Measurements from ENCODE around the gene TPD52L1.

TPD52L1 gene

DNA sequence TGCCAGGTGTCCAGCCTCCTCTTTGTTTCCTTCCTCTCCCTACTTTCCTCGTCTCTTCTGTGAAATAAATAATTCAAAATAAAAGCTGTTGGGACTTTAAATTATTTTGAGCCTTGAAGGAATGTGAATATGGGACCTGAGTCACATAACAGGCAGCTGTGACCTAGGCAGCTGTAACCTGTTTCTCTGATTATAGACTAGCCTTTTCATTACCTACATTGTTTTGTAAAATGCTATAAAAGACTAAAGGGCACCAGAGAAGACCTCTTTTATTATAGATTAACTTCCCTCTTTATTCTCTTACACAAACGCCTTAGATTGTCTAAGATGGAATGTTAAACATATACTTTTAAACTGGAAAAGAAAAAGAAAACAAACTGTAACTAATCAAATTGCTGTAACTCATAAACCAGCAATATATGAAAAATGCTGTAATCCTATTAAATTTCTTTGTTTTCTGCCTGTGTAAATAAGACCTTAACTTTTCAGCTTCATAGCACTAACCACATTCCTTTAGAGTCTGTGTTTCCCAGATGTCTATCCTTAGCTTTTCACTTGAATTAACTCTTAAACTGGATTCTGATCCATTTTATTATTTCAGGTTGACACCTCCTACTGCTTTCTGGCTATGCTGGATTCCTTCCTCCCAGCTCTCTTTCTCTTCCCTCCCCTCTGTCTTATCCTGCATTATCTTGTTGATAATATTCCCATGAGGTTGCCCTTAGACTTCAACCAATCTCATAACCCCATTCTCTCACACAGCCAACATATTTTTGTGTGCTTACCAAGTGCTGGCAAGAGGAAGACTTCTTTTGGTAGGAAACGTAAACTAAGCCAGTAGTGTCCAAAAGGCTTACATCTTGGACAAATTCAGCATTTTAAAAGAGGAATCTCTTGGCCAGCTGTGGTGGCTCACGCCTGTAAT is 69.2 kb downstream of the TPD52L1 start (continued):
- TF ChIP-seq BACH2 (CRISPR knock-in tag; IDR thresholded peaks at IDR 0.05; ENCODE audit: borderline replicate concordance) (no peak), TOX (CRISPR knock-in tag; IDR thresholded peaks at IDR 0.05; ENCODE audit: borderline replicate concordance) (no peak), OSR1 (CRISPR knock-in tag; IDR thresholded peaks at IDR 0.05) (no peak)

DNA sequence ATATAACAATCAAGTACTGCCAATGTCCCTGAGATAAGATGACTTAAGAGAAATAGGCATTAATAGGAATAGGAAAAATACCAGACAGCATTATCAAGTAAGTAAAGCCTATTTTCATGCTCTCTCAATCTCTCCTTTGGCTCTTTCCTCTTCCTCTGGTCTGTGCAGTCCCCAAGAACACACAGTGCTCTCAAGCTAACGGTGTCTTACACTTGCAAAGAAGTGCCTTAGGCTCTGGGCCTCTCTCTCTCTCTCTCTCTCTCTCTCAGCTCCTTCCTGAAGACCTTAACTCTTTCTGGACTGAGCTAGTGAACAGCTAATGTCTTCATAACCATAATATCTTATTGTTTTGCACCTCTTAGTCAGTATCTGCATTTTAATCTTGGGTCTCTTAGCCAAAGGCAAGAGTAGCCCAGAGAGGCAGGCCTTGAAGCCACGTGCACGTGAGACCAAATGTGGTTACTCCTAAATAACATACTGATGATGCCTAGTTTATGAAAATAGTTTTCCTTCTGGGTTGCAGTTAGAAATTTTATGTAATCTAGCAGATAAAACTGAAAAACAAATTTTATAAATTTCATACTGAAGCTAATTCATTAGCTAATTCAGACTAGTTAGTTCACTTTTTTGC is 70.8 kb downstream of the TPD52L1 start:
- no peak for ATAC-seq
- TF ChIP-seq CSDC2 (CRISPR knock-in tag; IDR thresholded peaks at IDR 0.05) (no peak), ISL1 (CRISPR knock-in tag; IDR thresholded peaks at IDR 0.05) (no peak), OSR1 (CRISPR knock-in tag; IDR thresholded peaks at IDR 0.05) (no peak), ARNTL (CRISPR knock-in tag; IDR thresholded peaks at IDR 0.05; ENCODE audit: borderline replicate concordance, low read depth) (no peak), GLIS3 (CRISPR knock-in tag; IDR thresholded peaks at IDR 0.05) (no peak)
- TF ChIP-seq, protein P1, sequence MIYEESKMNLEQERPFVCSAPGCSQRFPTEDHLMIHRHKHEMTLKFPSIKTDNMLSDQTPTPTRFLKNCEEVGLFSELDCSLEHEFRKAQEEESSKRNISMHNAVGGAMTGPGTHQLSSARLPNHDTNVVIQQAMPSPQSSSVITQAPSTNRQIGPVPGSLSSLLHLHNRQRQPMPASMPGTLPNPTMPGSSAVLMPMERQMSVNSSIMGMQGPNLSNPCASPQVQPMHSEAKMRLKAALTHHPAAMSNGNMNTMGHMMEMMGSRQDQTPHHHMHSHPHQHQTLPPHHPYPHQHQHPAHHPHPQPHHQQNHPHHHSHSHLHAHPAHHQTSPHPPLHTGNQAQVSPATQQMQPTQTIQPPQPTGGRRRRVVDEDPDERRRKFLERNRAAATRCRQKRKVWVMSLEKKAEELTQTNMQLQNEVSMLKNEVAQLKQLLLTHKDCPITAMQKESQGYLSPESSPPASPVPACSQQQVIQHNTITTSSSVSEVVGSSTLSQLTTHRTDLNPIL (CRISPR knock-in tag; IDR thresholded peaks at IDR 0.05; ENCODE audit: low read depth) = no peak

DNA sequence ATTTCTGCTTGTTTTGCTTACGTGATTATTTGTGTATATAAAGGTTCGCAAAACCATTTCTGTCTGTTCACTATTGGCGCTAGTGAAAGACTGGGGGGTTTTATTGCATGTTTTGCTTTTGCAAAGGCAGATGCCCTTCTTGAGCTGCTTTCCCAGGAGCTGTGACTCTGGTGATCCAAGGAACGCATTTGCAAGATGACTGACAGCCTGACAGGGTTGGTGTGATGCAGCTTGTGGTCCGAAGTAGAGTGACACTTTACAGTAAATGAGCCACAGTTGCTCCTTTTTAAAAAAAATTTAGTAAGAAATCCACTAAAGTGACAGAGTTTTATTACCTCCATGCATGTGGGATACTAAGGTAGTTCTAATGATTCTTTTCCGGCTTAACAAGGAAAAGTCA is 73.7 kb downstream of the TPD52L1 start:
- ATAC-seq = no peak
- TF ChIP-seq, protein P2, sequence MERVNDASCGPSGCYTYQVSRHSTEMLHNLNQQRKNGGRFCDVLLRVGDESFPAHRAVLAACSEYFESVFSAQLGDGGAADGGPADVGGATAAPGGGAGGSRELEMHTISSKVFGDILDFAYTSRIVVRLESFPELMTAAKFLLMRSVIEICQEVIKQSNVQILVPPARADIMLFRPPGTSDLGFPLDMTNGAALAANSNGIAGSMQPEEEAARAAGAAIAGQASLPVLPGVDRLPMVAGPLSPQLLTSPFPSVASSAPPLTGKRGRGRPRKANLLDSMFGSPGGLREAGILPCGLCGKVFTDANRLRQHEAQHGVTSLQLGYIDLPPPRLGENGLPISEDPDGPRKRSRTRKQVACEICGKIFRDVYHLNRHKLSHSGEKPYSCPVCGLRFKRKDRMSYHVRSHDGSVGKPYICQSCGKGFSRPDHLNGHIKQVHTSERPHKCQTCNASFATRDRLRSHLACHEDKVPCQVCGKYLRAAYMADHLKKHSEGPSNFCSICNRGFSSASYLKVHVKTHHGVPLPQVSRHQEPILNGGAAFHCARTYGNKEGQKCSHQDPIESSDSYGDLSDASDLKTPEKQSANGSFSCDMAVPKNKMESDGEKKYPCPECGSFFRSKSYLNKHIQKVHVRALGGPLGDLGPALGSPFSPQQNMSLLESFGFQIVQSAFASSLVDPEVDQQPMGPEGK (CRISPR knock-in tag; IDR thresholded peaks at IDR 0.05; ENCODE audit: borderline replicate concordance) = no peak
- TF ChIP-seq BACH2 (CRISPR knock-in tag; IDR thresholded peaks at IDR 0.05; ENCODE audit: borderline replicate concordance) = no peak
- TF ChIP-seq ZNF565 (CRISPR knock-in tag; conservative IDR thresholded peaks at IDR 0.05; ENCODE audit: low read depth) = no peak
- no peak for TF ChIP-seq ZFP30 (CRISPR knock-in tag; IDR thresholded peaks at IDR 0.05)
- TF ChIP-seq ESRRG (CRISPR knock-in tag; IDR thresholded peaks at IDR 0.05) = no peak
- TF ChIP-seq ISL1 (CRISPR knock-in tag; IDR thresholded peaks at IDR 0.05) = no peak
- TF ChIP-seq, protein P1 (CRISPR knock-in tag; IDR thresholded peaks at IDR 0.05; ENCODE audit: low read depth) = no peak
- TF ChIP-seq OSR1 (CRISPR knock-in tag; IDR thresholded peaks at IDR 0.05) = no peak
- no peak for TF ChIP-seq ZFP3 (CRISPR knock-in tag; IDR thresholded peaks at IDR 0.05)
- TF ChIP-seq ZNF8 (CRISPR knock-in tag; IDR thresholded peaks at IDR 0.05) = no peak
- no peak for TF ChIP-seq GLIS3 (CRISPR knock-in tag; IDR thresholded peaks at IDR 0.05)
- TF ChIP-seq, protein P3, sequence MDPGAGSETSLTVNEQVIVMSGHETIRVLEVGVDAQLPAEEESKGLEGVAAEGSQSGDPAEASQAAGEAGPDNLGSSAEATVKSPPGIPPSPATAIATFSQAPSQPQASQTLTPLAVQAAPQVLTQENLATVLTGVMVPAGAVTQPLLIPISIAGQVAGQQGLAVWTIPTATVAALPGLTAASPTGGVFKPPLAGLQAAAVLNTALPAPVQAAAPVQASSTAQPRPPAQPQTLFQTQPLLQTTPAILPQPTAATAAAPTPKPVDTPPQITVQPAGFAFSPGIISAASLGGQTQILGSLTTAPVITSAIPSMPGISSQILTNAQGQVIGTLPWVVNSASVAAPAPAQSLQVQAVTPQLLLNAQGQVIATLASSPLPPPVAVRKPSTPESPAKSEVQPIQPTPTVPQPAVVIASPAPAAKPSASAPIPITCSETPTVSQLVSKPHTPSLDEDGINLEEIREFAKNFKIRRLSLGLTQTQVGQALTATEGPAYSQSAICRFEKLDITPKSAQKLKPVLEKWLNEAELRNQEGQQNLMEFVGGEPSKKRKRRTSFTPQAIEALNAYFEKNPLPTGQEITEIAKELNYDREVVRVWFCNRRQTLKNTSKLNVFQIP (CRISPR knock-in tag; IDR thresholded peaks at IDR 0.05; ENCODE audit: borderline replicate concordance, low read depth) = no peak
- no peak for TF ChIP-seq TCF4 (CRISPR knock-in tag; IDR thresholded peaks at IDR 0.05; ENCODE audit: borderline replicate concordance)
- TF ChIP-seq CSDC2 (CRISPR knock-in tag; IDR thresholded peaks at IDR 0.05) = no peak

DNA sequence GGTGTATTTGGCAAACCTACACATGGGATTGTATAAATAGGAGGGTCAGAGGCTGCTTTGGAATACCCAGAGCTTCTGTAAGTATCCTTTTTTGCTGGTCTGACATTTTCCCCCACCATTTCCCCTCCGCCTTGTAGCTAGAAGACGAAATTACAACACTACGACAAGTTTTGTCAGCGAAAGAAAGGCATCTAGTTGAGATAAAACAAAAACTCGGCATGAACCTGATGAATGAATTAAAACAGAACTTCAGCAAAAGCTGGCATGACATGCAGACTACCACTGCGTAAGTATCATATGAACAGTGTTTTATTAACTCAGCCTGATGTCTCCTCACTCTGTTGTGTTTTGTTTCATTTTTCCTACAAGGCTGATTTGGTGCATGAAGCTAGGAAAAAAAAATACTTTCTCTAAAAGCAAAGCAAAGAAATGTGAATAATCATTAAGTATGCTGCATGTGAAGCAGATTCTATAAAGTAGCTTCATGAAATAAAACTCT is 75.5 kb downstream of the TPD52L1 start:
- no peak for TF ChIP-seq TOX (CRISPR knock-in tag; IDR thresholded peaks at IDR 0.05; ENCODE audit: borderline replicate concordance)
- no peak for TF ChIP-seq PPARA (CRISPR knock-in tag; IDR thresholded peaks at IDR 0.05; ENCODE audit: borderline replicate concordance)
- no peak for TF ChIP-seq TCF4 (CRISPR knock-in tag; IDR thresholded peaks at IDR 0.05; ENCODE audit: borderline replicate concordance)
- peak; percentile 55 for ATAC-seq

DNA sequence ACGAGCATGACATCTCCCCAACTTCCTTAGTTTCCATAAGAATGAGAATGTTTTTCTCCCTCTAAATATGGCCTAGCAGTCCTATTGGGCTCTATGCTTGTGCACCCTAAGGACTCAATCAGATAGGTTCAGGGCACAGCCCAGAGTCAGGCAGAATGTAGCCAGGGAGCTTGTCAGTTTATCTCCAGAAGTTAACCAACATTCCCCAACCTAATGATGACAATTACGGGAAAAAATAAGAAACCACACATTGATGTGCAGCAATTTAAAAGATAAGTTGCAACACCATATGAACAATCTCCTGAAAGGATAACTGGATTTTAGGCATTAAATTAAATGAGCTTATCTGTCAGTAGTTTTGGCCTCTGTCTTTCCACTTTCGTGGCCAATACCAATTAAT is 77.1 kb downstream of the TPD52L1 start:
- ATAC-seq = no peak

More for the DNA sequence above, 77.1 kb downstream of the TPD52L1 start:
- TF ChIP-seq ZNF8 (CRISPR knock-in tag; IDR thresholded peaks at IDR 0.05) = no peak
- TF ChIP-seq, protein P3 (CRISPR knock-in tag; IDR thresholded peaks at IDR 0.05; ENCODE audit: borderline replicate concordance, low read depth) = no peak

All from SK-N-SH treated with all-trans-retinoic acid at 6 μM for 48 hours (cell line).